Gastrocnemius medialis (tissue), 4 donors: ENCODE measurements around the gene NLGN4Y.

ENCODE experiments used
- CTCF ChIP-seq, 5 experiments: fragments of 450-650 bp in 3 of 5; fragments of 200-600 bp in 2 of 5; sonication (generic) in 2 of 5; IDR thresholded peaks in 4 of 5; conservative IDR thresholded peaks in 1 of 5; 1 replicate in 4 of 5; 2 replicates in 1 of 5; pipeline ENCODE4 v1.5.1; 2016 to 2019; ENCODE audit warnings: antibody characterized with exemption in 5 of 5, mild to moderate bottlenecking in 3 of 5, moderate library complexity in 3 of 5
- POLR2A ChIP-seq, 2 donors: fragments of 450-650 bp; IDR thresholded peaks; one replicate each; pipeline ENCODE4 v1.6.1; 2017; ENCODE audit warnings: antibody characterized with exemption in 2 of 2, mild to moderate bottlenecking in 2 of 2, moderate library complexity in 2 of 2

- no peak for TF ChIP-seq CTCF (IDR thresholded peaks at IDR 0.05 in 4 of 5, conservative IDR thresholded peaks at IDR 0.05 in 1 of 5)
- no peak for TF ChIP-seq POLR2A (IDR thresholded peaks at IDR 0.05)
Measured at GRCh38 chrY:14822906-14823305, 298.6 kb downstream of the NLGN4Y start.
